Omental fat pad (tissue), 4 donors: ENCODE data around the gene FAM107B. TPM values are rescaled to one million over a fixed set of nuclear protein-coding genes. Genes with fewer than 3 reads are reported as not detected.

ENCODE experiments used
- ATAC-seq: fragments of 150-250 bp; one replicate; pipeline ENCODE4 v1.9.1; 2016; ENCODE audit warnings: mild to moderate bottlenecking, moderate library complexity; ENCODE audit not compliant: low FRiP score
- DNase-seq: peaks from one replicate; pipeline ENCODE4 v3.0.0-alpha.2; 2019; ENCODE audit warnings: low spot score
- CTCF ChIP-seq, 3 donors: fragments of 450-650 bp; IDR thresholded peaks; one replicate each; pipeline ENCODE4 v1.5.1; 2016 to 2017; ENCODE audit warnings: antibody characterized with exemption in 3 of 3, mild to moderate bottlenecking in 3 of 3, moderate library complexity in 2 of 3
- total RNA-seq, 4 donors: library from RNA; depleted of rRNA; stranded (reverse); fragments of >200 nt; gene quantifications; one replicate each; pipeline ENCODE4 v1.1.0, GENCODE V29; 2016

FAM107B gene
- total RNA-seq, 4 donors from 2014 or later: 27.3 to 77.5 (median 53.7) TPM

- no peak for DNase-seq
- ATAC-seq: no peak
- TF ChIP-seq CTCF (IDR thresholded peaks at IDR 0.05): no peak
Observed at GRCh38 chr10:14510346-14510745, 264.4 kb downstream of the FAM107B start.

GRCh38 chr10:14508725-14509124 lies 266.0 kb downstream of the FAM107B start:
- TF ChIP-seq CTCF (IDR thresholded peaks at IDR 0.05): no peak

GRCh38 chr10:14507781-14508180 lies 266.9 kb downstream of the FAM107B start:
- TF ChIP-seq CTCF (IDR thresholded peaks at IDR 0.05): no peak
- DNase-seq (no peak), ATAC-seq (no peak)

More at GRCh38 chr10:14508725-14509124, 266.0 kb downstream of the FAM107B start:
- DNase-seq (no peak), ATAC-seq (no peak)

GRCh38 chr10:14507176-14507575 lies 267.5 kb downstream of the FAM107B start:
- TF ChIP-seq CTCF (IDR thresholded peaks at IDR 0.05): no peak
- ATAC-seq (no peak), DNase-seq (no peak)

- TF ChIP-seq CTCF (IDR thresholded peaks at IDR 0.05): no peak
- ATAC-seq: no peak
- DNase-seq: no peak
Observed at GRCh38 chr10:14502431-14502830, 272.3 kb downstream of the FAM107B start.

- DNase-seq (no peak), ATAC-seq (no peak)
- no peak for TF ChIP-seq CTCF (IDR thresholded peaks at IDR 0.05)
Observed at GRCh38 chr10:14500172-14500765, 274.4 kb downstream of the FAM107B start.

- no peak for DNase-seq
- TF ChIP-seq CTCF (IDR thresholded peaks at IDR 0.05): no peak
- no peak for ATAC-seq
Observed at GRCh38 chr10:14499601-14499904, 275.1 kb downstream of the FAM107B start.
